Activated T-cell treated with anti-CD3 and anti-CD28 coated beads for 24 hours (primary cell): ENCODE measurements around the gene ADK.
"Not testable (repeated sequence)": the region's sequence is repeated elsewhere in the genome, so short reads cannot be mapped to it uniquely, and the experiment has no call there.

ENCODE experiments used
- DNase-seq: peaks from one replicate; pipeline ENCODE4 v3.0.0-alpha.2; 2020; ENCODE audit warnings: low read depth

ADK gene

GRCh38 chr10:74353021-74353420 lies 202.0 kb downstream of the ADK start:
- not testable (repeated sequence) for DNase-seq

- no peak for DNase-seq
These were observed 210.7 kb downstream of the ADK start for GRCh38 chr10:74361678-74362077.

- no peak for DNase-seq
These were observed 212.7 kb downstream of the ADK start for GRCh38 chr10:74363727-74364126.

- no peak for DNase-seq
These were observed 214.1 kb downstream of the ADK start for GRCh38 chr10:74365109-74365508.

- no peak for DNase-seq
These were observed 220.7 kb downstream of the ADK start for GRCh38 chr10:74371696-74372095.

- no peak for DNase-seq
These were observed 222.0 kb downstream of the ADK start for GRCh38 chr10:74373059-74373458.

- DNase-seq, result no peak
These were observed 226.5 kb downstream of the ADK start for GRCh38 chr10:74377476-74377875.

GRCh38 chr10:74379474-74379873 lies 228.5 kb downstream of the ADK start:
- DNase-seq, result no peak

GRCh38 chr10:74380795-74381194 lies 229.8 kb downstream of the ADK start:
- no peak for DNase-seq

GRCh38 chr10:74381291-74381853 lies 230.4 kb downstream of the ADK start:
- DNase-seq, result no peak

GRCh38 chr10:74382663-74383062 lies 231.6 kb downstream of the ADK start:
- DNase-seq, result no peak

- no peak for DNase-seq
These were observed 232.6 kb downstream of the ADK start for GRCh38 chr10:74383642-74384041.

- no peak for DNase-seq
These were observed 233.7 kb downstream of the ADK start for GRCh38 chr10:74384615-74385183.

GRCh38 chr10:74388801-74389200 lies 237.8 kb downstream of the ADK start:
- DNase-seq, result no peak

GRCh38 chr10:74391786-74392185 lies 240.8 kb downstream of the ADK start:
- no peak for DNase-seq

- no peak for DNase-seq
These were observed 243.5 kb downstream of the ADK start for GRCh38 chr10:74394416-74394969.

- DNase-seq, result no peak
These were observed 249.2 kb downstream of the ADK start for GRCh38 chr10:74400186-74400585.

GRCh38 chr10:74406006-74406405 lies 255.0 kb downstream of the ADK start:
- no peak for DNase-seq

GRCh38 chr10:74415146-74415839 lies 264.3 kb downstream of the ADK start:
- no peak for DNase-seq

- DNase-seq, result no peak
These were observed 266.4 kb downstream of the ADK start for GRCh38 chr10:74417397-74417796.

GRCh38 chr10:74418285-74418872 lies 267.4 kb downstream of the ADK start:
- no peak for DNase-seq

GRCh38 chr10:74419491-74419951 lies 268.5 kb downstream of the ADK start:
- DNase-seq, result no peak

- no peak for DNase-seq
These were observed 268.9 kb downstream of the ADK start for GRCh38 chr10:74419958-74420375.
